ENCODE measurements around the gene MCC.

DNA sequence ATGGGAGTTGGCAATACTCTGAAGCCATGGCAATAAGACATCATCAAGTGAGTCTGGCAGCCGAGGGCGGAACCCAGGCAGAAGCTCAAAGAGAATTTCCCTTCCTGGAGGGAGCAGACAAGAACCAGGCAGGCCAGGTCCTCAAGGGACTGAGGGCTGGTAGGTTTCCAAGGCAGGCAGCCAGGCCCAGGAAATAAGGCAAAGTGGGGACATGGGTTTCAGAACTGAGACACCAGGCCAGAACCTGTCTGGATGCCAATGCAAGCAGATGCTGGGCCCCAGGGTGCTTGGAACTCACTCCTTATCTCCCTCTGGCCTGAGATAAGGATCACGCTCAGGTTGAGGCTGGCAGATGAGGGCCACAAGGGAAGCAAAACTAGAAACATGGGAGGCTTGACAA lies 62.3 kb downstream of the MCC start:
- TF ChIP-seq CTCF (IDR thresholded peaks at IDR 0.05) (no peak), POLR2A (IDR thresholded peaks at IDR 0.05) (no peak)

Data from breast epithelium (tissue), 3 donors.